Loucy (cell line): Measurements from ENCODE around the gene KLHL2.
A peak's percentile ranks its signal among the peaks of the same experiment; 100 is the strongest.
"Not testable (repeated sequence)": the region's sequence is repeated elsewhere in the genome, so short reads cannot be mapped to it uniquely, and the experiment has no call there.

Source experiments
- H2AFZ ChIP-seq: fragments of 200-600 bp; sonication (generic); 2 replicates; pipeline ENCODE4 v1.6.0; 2016; ENCODE audit warnings: antibody characterized with exemption, mild to moderate bottlenecking, low read length, moderate library complexity
- H3F3A ChIP-seq: fragments of 200-600 bp; 2 replicates; pipeline ENCODE4 v1.6.0; 2016; ENCODE audit warnings: antibody characterized with exemption, low read depth, mild to moderate bottlenecking
- H3K27me3 ChIP-seq: fragments of 200-600 bp; sonication (generic); 2 replicates; pipeline ENCODE4 v1.6.1; 2014; ENCODE audit warnings: low read length, mild to moderate bottlenecking; ENCODE audit not compliant: insufficient read depth, poor library complexity, severe bottlenecking
- H3K36me3 ChIP-seq: fragments of 200-600 bp; sonication (generic); 2 replicates; pipeline ENCODE4 v1.6.1; 2016; ENCODE audit warnings: low read length; ENCODE audit not compliant: insufficient read depth
- H3K4me1 ChIP-seq: fragments of 200-600 bp; sonication (generic); 2 replicates; pipeline ENCODE4 v1.5.1; 2014; ENCODE audit warnings: low read length, mild to moderate bottlenecking; ENCODE audit not compliant: insufficient read depth, poor library complexity, severe bottlenecking
- H3K4me2 ChIP-seq: fragments of 200-600 bp; sonication (generic); 2 replicates; pipeline ENCODE4 v1.6.0; 2014; ENCODE audit warnings: antibody characterized with exemption, low read length, low read depth, mild to moderate bottlenecking; ENCODE audit not compliant: poor library complexity, severe bottlenecking
- H3K4me3 ChIP-seq: fragments of 200-600 bp; sonication (generic); 2 replicates; pipeline ENCODE4 v1.5.1; 2014; ENCODE audit warnings: low read length, mild to moderate bottlenecking, mixed read lengths; ENCODE audit not compliant: poor library complexity, severe bottlenecking
- H3K79me2 ChIP-seq: fragments of 200-600 bp; sonication (generic); 2 replicates; pipeline ENCODE4 v1.6.1; 2014; ENCODE audit warnings: low read length; ENCODE audit not compliant: insufficient read depth
- H3K9ac ChIP-seq: fragments of 200-600 bp; sonication (generic); 2 replicates; pipeline ENCODE4 v1.6.0; 2014; ENCODE audit warnings: mild to moderate bottlenecking, low read depth, low read length, moderate library complexity; ENCODE audit not compliant: poor library complexity, severe bottlenecking
- H3K9me2 ChIP-seq: fragments of 200-600 bp; sonication (generic); replicated peaks from 2 replicates; pipeline ENCODE4 v1.6.1; 2016; ENCODE audit warnings: low read depth, low read length, mixed read lengths
- H3K9me3 ChIP-seq: fragments of 200-600 bp; sonication (generic); 2 replicates; pipeline ENCODE4 v1.6.1; 2014; ENCODE audit warnings: mild to moderate bottlenecking, antibody characterized with exemption, low read length, low read depth; ENCODE audit not compliant: insufficient read depth
- H4K20me1 ChIP-seq: fragments of 200-600 bp; sonication (generic); 2 replicates; pipeline ENCODE4 v1.6.0; 2014; ENCODE audit warnings: antibody characterized with exemption, low read length, mild to moderate bottlenecking; ENCODE audit not compliant: insufficient read depth, poor library complexity, severe bottlenecking
- CTCF ChIP-seq: fragments of 200-600 bp; sonication (generic); conservative IDR thresholded peaks from 2 replicates; pipeline ENCODE4 v1.5.1; 2014; ENCODE audit warnings: mild to moderate bottlenecking, antibody characterized with exemption, low read length
- EZH2phosphoT487 ChIP-seq: fragments of 200-600 bp; IDR thresholded peaks from 2 replicates; pipeline ENCODE4 v1.6.1; 2018; ENCODE audit warnings: antibody characterized with exemption, mild to moderate bottlenecking, moderate library complexity, borderline replicate concordance

Gene KLHL2

GRCh38 chr4:165209796-165210195 lies 2.4 kb downstream of the KLHL2 start:
- Histone ChIP-seq H3K27me3 (no peaks in the 10 kb centered on the region), H3F3A (no peaks in the 10 kb centered on the region), H3K9me2 (no peaks in the 10 kb centered on the region), H2AFZ (no peak overlapping the region), H3K4me3 (peak overlapping the region; percentile 97), H3K79me2 (peaks cover 58% of the 10 kb centered on the region), H3K36me3 (no peaks in the 10 kb centered on the region), H3K4me1 (peaks cover 41% of the 10 kb centered on the region), H3K4me2 (peak overlapping the region; percentile 82), H3K9ac (no peak overlapping the region), H4K20me1 (peaks cover 23% of the 10 kb centered on the region), H3K9me3 (no peaks in the 10 kb centered on the region)
- TF ChIP-seq CTCF (no peak), EZH2phosphoT487 (no peak)

- no peak overlapping the region for H3K9ac ChIP-seq
- peak overlapping the region; percentile 97 for H3K4me3 ChIP-seq
- peaks cover 58% of the 10 kb centered on the region for H3K79me2 ChIP-seq
- H3K9me2 ChIP-seq, result no peaks in the 10 kb centered on the region
- H2AFZ ChIP-seq, result no peak overlapping the region
- no peaks in the 10 kb centered on the region for H3F3A ChIP-seq
- peaks cover 39% of the 10 kb centered on the region for H3K4me1 ChIP-seq
- H3K9me3 ChIP-seq, result no peaks in the 10 kb centered on the region
- H3K27me3 ChIP-seq, result no peaks in the 10 kb centered on the region
- no peaks in the 10 kb centered on the region for H3K36me3 ChIP-seq
- peaks cover 23% of the 10 kb centered on the region for H4K20me1 ChIP-seq
- H3K4me2 ChIP-seq, result peak overlapping the region; percentile 82
- no peak for TF ChIP-seq CTCF
- TF ChIP-seq EZH2phosphoT487, result no peak
Measured at GRCh38 chr4:165210566-165210965, 3.2 kb downstream of the KLHL2 start.

GRCh38 chr4:165212647-165213046 lies 5.3 kb downstream of the KLHL2 start:
- H4K20me1 ChIP-seq, result peaks cover 27% of the 10 kb centered on the region
- H3K36me3 ChIP-seq, H3K9me2 ChIP-seq, H3K9me3 ChIP-seq, H3K27me3 ChIP-seq, H2AFZ ChIP-seq, H3K9ac ChIP-seq, H3F3A ChIP-seq, H3K4me3 ChIP-seq: not testable (repeated sequence)
- H3K79me2 ChIP-seq, result peaks cover 76% of the 10 kb centered on the region
- H3K4me1 ChIP-seq, result peaks cover 35% of the 10 kb centered on the region
- H3K4me2 ChIP-seq, result peak overlapping the region; percentile 16

- H3K4me2 ChIP-seq, H3K36me3 ChIP-seq, H3K9me2 ChIP-seq, H3K9ac ChIP-seq, H3K27me3 ChIP-seq, H3K4me3 ChIP-seq, H3K9me3 ChIP-seq, H2AFZ ChIP-seq, H3F3A ChIP-seq: not testable (repeated sequence)
- peaks cover 24% of the 10 kb centered on the region for H4K20me1 ChIP-seq
- H3K79me2 ChIP-seq, result peaks cover 74% of the 10 kb centered on the region
- peaks cover 35% of the 10 kb centered on the region for H3K4me1 ChIP-seq
Measured at GRCh38 chr4:165213404-165213803, 6.0 kb downstream of the KLHL2 start.

GRCh38 chr4:165213991-165214709 lies 6.8 kb downstream of the KLHL2 start:
- not testable (repeated sequence) for H3K9ac ChIP-seq, H3K36me3 ChIP-seq, H3K4me3 ChIP-seq, H3K9me2 ChIP-seq, H3F3A ChIP-seq, H3K27me3 ChIP-seq, H3K9me3 ChIP-seq, H3K4me2 ChIP-seq, H2AFZ ChIP-seq
- H3K4me1 ChIP-seq, result peaks cover 28% of the 10 kb centered on the region
- peaks cover 17% of the 10 kb centered on the region for H4K20me1 ChIP-seq
- peaks cover 68% of the 10 kb centered on the region for H3K79me2 ChIP-seq

GRCh38 chr4:165215034-165215751 lies 7.8 kb downstream of the KLHL2 start:
- not testable (repeated sequence) for H4K20me1 ChIP-seq, H3K4me3 ChIP-seq, H3K36me3 ChIP-seq, H3K9me3 ChIP-seq, H3F3A ChIP-seq, H3K9me2 ChIP-seq, H3K4me2 ChIP-seq, H3K9ac ChIP-seq, H2AFZ ChIP-seq, H3K27me3 ChIP-seq
- peaks cover 58% of the 10 kb centered on the region for H3K79me2 ChIP-seq
- peaks cover 17% of the 10 kb centered on the region for H3K4me1 ChIP-seq
